Adrenal gland (tissue), 12 donors: ENCODE results near the gene EEF1AKMT4. TPM values are rescaled to one million over a fixed set of nuclear protein-coding genes. Genes with fewer than 3 reads are reported as not detected.
A peak's percentile ranks its signal among the peaks of the same experiment; 100 is the strongest.

Experiments used
- DNase-seq, 7 donors: peaks; one replicate each; pipeline ENCODE4 v3.0.0-alpha.2; 2019 to 2020
- H3K27ac ChIP-seq, 5 donors: fragments of 200-600 bp; sonication (generic) in 4 of 5; 1 replicate in 3 of 5; 2 replicates in 2 of 5; pipeline versions ENCODE4 v1.5.1 to v1.8.0; 2016 to 2020; ENCODE audit warnings: mild to moderate bottlenecking in 1 of 5
- H3K27me3 ChIP-seq: fragments of 200-600 bp; 2 replicates; pipeline ENCODE4 v1.8.0; 2021
- H3K36me3 ChIP-seq, 2 donors: fragments of 200-600 bp; replicated peaks in 1 of 2; 1 replicate in 1 of 2; 2 replicates in 1 of 2; pipeline versions ENCODE4 v1.5.1 to v1.8.0; 2018 to 2022
- H3K4me1 ChIP-seq, 2 donors: fragments of 200-600 bp; replicated peaks in 1 of 2; 1 replicate in 1 of 2; 2 replicates in 1 of 2; pipeline versions ENCODE4 v1.5.1 to v1.8.0; 2018 to 2021
- H3K4me3 ChIP-seq, 4 donors: fragments of 200-600 bp; sonication (generic) in 3 of 4; one replicate each; pipeline ENCODE4 v1.5.1; 2016 to 2018
- H3K9me3 ChIP-seq, 3 donors: fragments of 200-600 bp; sonication (generic) in 1 of 3; replicated peaks in 1 of 3; 1 replicate in 2 of 3; 2 replicates in 1 of 3; pipeline versions ENCODE4 v1.5.1 to v1.8.0; 2016 to 2021
- CTCF ChIP-seq, 6 experiments: fragments of 450-650 bp in 4 of 6; fragments of 200-600 bp in 2 of 6; sonication (generic) in 1 of 6; IDR thresholded peaks; 1 replicate in 5 of 6; 2 replicates in 1 of 6; pipeline versions ENCODE4 v1.5.1 to v1.8.0; 2016 to 2021; ENCODE audit warnings: antibody characterized with exemption in 6 of 6, mild to moderate bottlenecking in 2 of 6, moderate library complexity in 1 of 6
- POLR2A ChIP-seq, 2 donors: fragments of 450-650 bp; IDR thresholded peaks; one replicate each; pipeline ENCODE4 v1.6.1; 2017; ENCODE audit warnings: antibody characterized with exemption in 2 of 2, mild to moderate bottlenecking in 2 of 2, moderate library complexity in 1 of 2
- WGBS, 4 donors: extraction: QIAGEN DNeasy Blood & Tissue Kit in 2 of 4; methylation state at CpG; one replicate each; pipeline versions ENCODE4 v1.1.5 to v1.1.7; 2013 to 2017; 5-methylcytosine and 5-hydroxymethylcytosine counted together
- intact Hi-C, 2 donors: fragments of 100-400 bp; cut with DNase I; formaldehyde crosslinking; loops; one replicate each; pipeline versions ENCODE4 v1.14.1 to v1.15.0; 2022 to 2023
- polyA plus RNA-seq, 3 donors: library from polyadenylated mRNA; stranded (reverse); fragments of 200-250 nt in 2 of 3; fragments of 350-450 nt in 1 of 3; fragmentation: Illumina TruSeq in 1 of 3; extraction: RNeasy Lipid Tissue Mini Kit (QIAGEN cat#74804) in 1 of 3; gene quantifications; one replicate each; pipeline ENCODE4 v1.2.3, GENCODE V29; 2013 to 2014
- total RNA-seq, 9 donors: library from RNA; depleted of rRNA in 4 of 9; stranded (reverse); fragments of >200 nt in 4 of 9; fragments of 120-200 nt in 1 of 9; fragmentation: NEBNext Ultra II Directional in 1 of 9; extraction: Animal tissue kit (Norgen Biotek cat#: 25700) in 1 of 9; gene quantifications; one replicate each; pipeline versions ENCODE4 v1.1.0 to v1.2.4, GENCODE V29; 2013 to 2023
- donor health status: healthy with polysubstance abuse.
- donor health status: Bipolar disorder and iron deficiency.
- donor health status: DM: yes; HTN: yes; CAD: no.
- donor health status: DM: no; HTN: no; CAD: no.
- donor health status: DM: no; HTN: no; CAD: no.
- donor health status: DM: yes; HTN: yes; CAD: no.

Gene EEF1AKMT4
- total and polyA plus RNA-seq, 12 donors = 1.8 to 8.3 (median 4.1) TPM

DNA sequence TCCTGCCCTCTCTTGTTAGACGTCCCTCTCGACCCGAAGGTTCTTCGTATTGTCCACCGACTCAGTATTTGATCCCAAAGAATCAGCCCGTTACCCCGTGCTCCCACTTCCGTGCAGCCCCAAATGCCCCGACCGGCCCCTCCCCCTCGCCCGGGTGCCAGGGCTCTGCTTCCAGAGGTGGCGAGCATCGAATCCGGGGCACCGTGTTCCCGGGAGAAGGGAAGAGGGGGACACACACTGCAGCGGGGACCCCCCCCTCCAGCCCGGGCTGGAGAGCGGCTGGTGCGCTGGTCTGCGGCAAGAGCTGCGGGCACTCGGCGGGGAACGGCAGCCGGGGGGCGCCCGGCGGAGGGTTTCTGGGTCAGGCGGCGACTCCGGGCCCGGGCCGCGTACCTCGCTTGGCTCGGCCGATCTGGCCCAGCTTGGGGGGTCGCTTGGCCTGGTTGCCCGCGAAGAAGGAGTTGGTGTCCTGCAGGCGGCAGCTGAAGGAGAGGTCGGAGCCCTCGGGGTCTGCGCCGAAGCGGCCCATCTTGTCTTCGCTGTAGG is 11.3 kb downstream of the EEF1AKMT4 start:
- peak overlapping the region in 2 of 4 donors; percentile 2 to 65 for H3K4me3 ChIP-seq
- H3K4me1 ChIP-seq = peaks cover 25 to 27% of the 10 kb centered on the region in 2 donors
- H3K9me3 ChIP-seq = no peaks in the 10 kb centered on the region
- peak overlapping the region in 2 of 5 donors; percentile 53 to 78 for H3K27ac ChIP-seq
- no peaks in the 10 kb centered on the region for H3K27me3 ChIP-seq
- intact Hi-C loops = no loop called here
- H3K36me3 ChIP-seq = no peaks in the 10 kb centered on the region
- WGBS, 4 donors = 0 to 5% (median 2%) methylated on average over 4 to 49 of the region's 49 CpGs
- DNase-seq = peak in 3 of 7 donors; percentile 27 to 48 (median 36)
- TF ChIP-seq CTCF (IDR thresholded peaks at IDR 0.05) = peak in 1 of 6 experiments; percentile 5
- peak in 1 of 2 donors; percentile 12 for TF ChIP-seq POLR2A (IDR thresholded peaks at IDR 0.05)

GRCh38 chr3:184261270-184261853 is 11.9 kb downstream of the EEF1AKMT4 start, which contains the start of gene CAMK2N2:
CAMK2N2 (minus strand) TSS chr3:184261553; CDS start chr3:184261285, 268 bp downstream.
- TF ChIP-seq POLR2A (IDR thresholded peaks at IDR 0.05) (no peak), CTCF (IDR thresholded peaks at IDR 0.05) (no peak)
- Histone ChIP-seq H3K27ac (peak within 1 kb of the TSS in 2 of 5 donors; percentile 53 to 83), H3K4me3 (peak within 1 kb of the TSS in 2 of 4 donors; percentile 33 to 65), H3K4me1 (peaks cover 25 to 27% of the 10 kb centered on the region in 2 donors), H3K27me3 (no peaks in the 10 kb centered on the region), H3K36me3 (no peaks in the 10 kb centered on the region), H3K9me3 (no peaks in the 10 kb centered on the region)
- intact Hi-C loops = no loop called here
- 0 to 4% (median 0%) methylated on average over 7 to 56 of the region's 67 CpGs for WGBS, 4 donors
- DNase-seq = peak; percentile 76 to 93 (median 88)

DNA sequence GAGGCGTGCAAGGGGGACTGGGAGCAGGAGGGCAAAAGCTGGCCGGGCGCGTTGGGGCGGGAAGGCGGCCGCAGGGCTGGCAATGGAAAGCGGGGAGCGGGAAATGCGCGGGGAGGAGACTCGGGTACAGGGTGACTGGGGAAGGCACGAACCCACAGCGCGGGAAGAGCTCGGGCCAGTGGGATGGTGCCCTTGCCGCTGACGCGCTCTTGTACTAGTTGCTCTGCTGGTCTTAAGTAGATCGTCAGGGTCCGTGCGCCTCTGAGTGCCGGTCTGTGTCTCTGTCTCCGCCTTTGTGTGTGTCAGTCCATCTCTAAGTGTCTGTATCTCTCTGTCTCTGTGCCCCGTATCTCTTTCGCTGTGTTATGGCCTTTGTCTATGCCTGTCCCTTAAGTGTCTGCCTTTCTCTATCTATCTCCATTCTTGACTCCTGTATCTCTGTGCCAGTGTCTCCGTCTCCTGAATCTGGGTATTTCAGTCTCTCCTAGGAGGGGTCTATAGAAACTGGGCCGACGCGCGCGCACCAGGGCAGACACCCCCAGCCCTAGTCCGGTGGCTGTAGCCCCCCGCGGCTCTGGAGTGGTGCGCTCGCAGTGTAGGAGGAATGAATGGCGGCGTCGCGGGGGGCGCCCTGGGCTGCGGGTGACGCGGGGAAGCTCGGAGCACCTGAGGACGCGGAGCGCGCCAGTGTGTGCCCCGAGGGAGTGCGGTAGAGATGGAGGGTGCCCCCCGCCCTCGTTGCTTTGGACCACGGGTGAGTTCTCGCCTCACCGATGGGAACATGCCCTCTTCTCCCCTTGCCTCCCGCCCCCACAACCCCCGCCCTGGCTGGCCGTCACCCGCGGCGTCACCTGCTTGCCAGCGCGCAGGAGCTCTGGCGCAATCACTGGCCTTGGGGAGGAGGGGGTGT is 12.6 kb downstream of the EEF1AKMT4 start:
- H3K27me3 ChIP-seq = no peaks in the 10 kb centered on the region

More for the DNA sequence above, 12.6 kb downstream of the EEF1AKMT4 start:
- Histone ChIP-seq H3K4me1 (peaks cover 25 to 27% of the 10 kb centered on the region in 2 donors), H3K27ac (peak overlapping the region in 2 of 5 donors; percentile 53 to 83), H3K4me3 (peak overlapping the region in 2 of 4 donors; percentile 33 to 65), H3K9me3 (no peaks in the 10 kb centered on the region), H3K36me3 (no peaks in the 10 kb centered on the region)
- peak; percentile 77 to 94 (median 89) for DNase-seq
- TF ChIP-seq POLR2A (IDR thresholded peaks at IDR 0.05) = peak; percentile 13 to 36
- no peak for TF ChIP-seq CTCF (IDR thresholded peaks at IDR 0.05)
- WGBS, 4 donors = 1 to 5% (median 2%) methylated on average over 36 to 66 of the region's 66 CpGs
- intact Hi-C loops = no loop called here
